HL-60/S4 treated with retinoic acid at 250 ng/mL for 4 days and 3 days (cell line): ENCODE data around the gene RAD23B.

ENCODE experiments used
- in situ Hi-C: fragments of 300-500 bp; cut with MboI; formaldehyde crosslinking; loops from 2 replicates; pipeline ENCODE4 v1.7.0; 2022; ENCODE audit warnings: low sequenced_read_pairs

The RAD23B gene

GRCh38 chr9:107330420-107330819 lies 47.3 kb downstream of the RAD23B start:
- in situ Hi-C loops: no loop called here

- in situ Hi-C loops: no loop called here
Observed at GRCh38 chr9:107332883-107333282, 49.8 kb downstream of the RAD23B start.

- in situ Hi-C loops: no loop called here
Observed at GRCh38 chr9:107333363-107333762, 50.3 kb downstream of the RAD23B start.

- in situ Hi-C loops: no loop called here
Observed at GRCh38 chr9:107334103-107334776, 51.2 kb downstream of the RAD23B start.

GRCh38 chr9:107335331-107335730 lies 52.3 kb downstream of the RAD23B start:
- in situ Hi-C loops: no loop called here

GRCh38 chr9:107336718-107337360 lies 53.8 kb downstream of the RAD23B start:
- in situ Hi-C loops: no loop called here

- in situ Hi-C loops: no loop called here
Observed at GRCh38 chr9:107337676-107338590, 54.9 kb downstream of the RAD23B start.

GRCh38 chr9:107338911-107339659 lies 56.0 kb downstream of the RAD23B start:
- in situ Hi-C loops: no loop called here

GRCh38 chr9:107340920-107341632 lies 58.0 kb downstream of the RAD23B start:
- in situ Hi-C loops: no loop called here

- in situ Hi-C loops: no loop called here
Observed at GRCh38 chr9:107342476-107343161, 59.5 kb downstream of the RAD23B start.

GRCh38 chr9:107345327-107345726 lies 62.2 kb downstream of the RAD23B start:
- in situ Hi-C loops: no loop called here

GRCh38 chr9:107348836-107349235 lies 65.8 kb downstream of the RAD23B start:
- in situ Hi-C loops: no loop called here

- in situ Hi-C loops: no loop called here
Observed at GRCh38 chr9:107350443-107350842, 67.4 kb downstream of the RAD23B start.

GRCh38 chr9:107351382-107352045 lies 68.4 kb downstream of the RAD23B start:
- in situ Hi-C loops: no loop called here

- in situ Hi-C loops: no loop called here
Observed at GRCh38 chr9:107355394-107355793, 72.3 kb downstream of the RAD23B start.

- in situ Hi-C loops: no loop called here
Observed at GRCh38 chr9:107358986-107359385, 75.9 kb downstream of the RAD23B start.

- in situ Hi-C loops: no loop called here
Observed at GRCh38 chr9:107360098-107360497, 77.0 kb downstream of the RAD23B start.

- in situ Hi-C loops: no loop called here
Observed at GRCh38 chr9:107361816-107362215, 78.7 kb downstream of the RAD23B start.

- in situ Hi-C loops: no loop called here
Observed at GRCh38 chr9:107363516-107364152, 80.6 kb downstream of the RAD23B start.
